GM19468 (cell line): ENCODE results near the gene MVD.

Experiments used
- ATAC-seq: cut with Tn5 transposase; IDR thresholded peaks from one replicate; pipeline ENCODE4 v1.9.1; 2021; ENCODE audit warnings: mild to moderate bottlenecking, moderate library complexity, moderate number of reproducible peaks; ENCODE audit not compliant: unreplicated experiment; ENCODE audit errors: extremely low read depth

The MVD gene

GRCh38 chr16:88646345-88647034 is 16.4 kb downstream of the MVD start:
- no peak for ATAC-seq

GRCh38 chr16:88645941-88646340 is 16.9 kb downstream of the MVD start:
- no peak for ATAC-seq

GRCh38 chr16:88645455-88645854 is 17.4 kb downstream of the MVD start:
- ATAC-seq = no peak

- ATAC-seq = no peak
Measured at GRCh38 chr16:88643644-88643932, 19.3 kb downstream of the MVD start.

- ATAC-seq = no peak
Measured at GRCh38 chr16:88642881-88643643, 19.8 kb downstream of the MVD start.

- no peak for ATAC-seq
Measured at GRCh38 chr16:88640498-88641247, 22.2 kb downstream of the MVD start.

GRCh38 chr16:88640039-88640495 is 22.8 kb downstream of the MVD start:
- ATAC-seq = no peak

- ATAC-seq = no peak
Measured at GRCh38 chr16:88639231-88640038, 23.5 kb downstream of the MVD start.

GRCh38 chr16:88638323-88639230 is 24.3 kb downstream of the MVD start, which contains the start of gene IL17C:
Gene IL17C, plus strand, starts transcription at chr16:88638572. Its CDS starts 70 bp downstream, at chr16:88638642.
- no peak for ATAC-seq

- ATAC-seq = no peak
Measured at GRCh38 chr16:88636488-88637265, 26.2 kb downstream of the MVD start.

GRCh38 chr16:88635671-88636319 is 27.1 kb downstream of the MVD start:
- ATAC-seq = no peak

- no peak for ATAC-seq
Measured at GRCh38 chr16:88634994-88635670, 27.8 kb downstream of the MVD start.

GRCh38 chr16:88634141-88634993 is 28.5 kb downstream of the MVD start:
- peak; percentile 13 for ATAC-seq

- peak; percentile 8 for ATAC-seq
Measured at GRCh38 chr16:88633684-88634140, 29.2 kb downstream of the MVD start.

GRCh38 chr16:88632587-88632930 is 30.3 kb downstream of the MVD start:
- no peak for ATAC-seq

GRCh38 chr16:88631920-88632586 is 30.8 kb downstream of the MVD start:
- no peak for ATAC-seq
